ENCODE measurements around the gene RETSAT. TPM values are rescaled to one million over a fixed set of nuclear protein-coding genes. Genes with fewer than 3 reads are reported as not detected.
A peak's percentile ranks its signal among the peaks of the same experiment; 100 is the strongest.
"Not testable (repeated sequence)": the region's sequence is repeated elsewhere in the genome, so short reads cannot be mapped to it uniquely, and the experiment has no call there.

The RETSAT gene
- total RNA-seq, 1 experiment from 2014 or later = 39.6 TPM

DNA sequence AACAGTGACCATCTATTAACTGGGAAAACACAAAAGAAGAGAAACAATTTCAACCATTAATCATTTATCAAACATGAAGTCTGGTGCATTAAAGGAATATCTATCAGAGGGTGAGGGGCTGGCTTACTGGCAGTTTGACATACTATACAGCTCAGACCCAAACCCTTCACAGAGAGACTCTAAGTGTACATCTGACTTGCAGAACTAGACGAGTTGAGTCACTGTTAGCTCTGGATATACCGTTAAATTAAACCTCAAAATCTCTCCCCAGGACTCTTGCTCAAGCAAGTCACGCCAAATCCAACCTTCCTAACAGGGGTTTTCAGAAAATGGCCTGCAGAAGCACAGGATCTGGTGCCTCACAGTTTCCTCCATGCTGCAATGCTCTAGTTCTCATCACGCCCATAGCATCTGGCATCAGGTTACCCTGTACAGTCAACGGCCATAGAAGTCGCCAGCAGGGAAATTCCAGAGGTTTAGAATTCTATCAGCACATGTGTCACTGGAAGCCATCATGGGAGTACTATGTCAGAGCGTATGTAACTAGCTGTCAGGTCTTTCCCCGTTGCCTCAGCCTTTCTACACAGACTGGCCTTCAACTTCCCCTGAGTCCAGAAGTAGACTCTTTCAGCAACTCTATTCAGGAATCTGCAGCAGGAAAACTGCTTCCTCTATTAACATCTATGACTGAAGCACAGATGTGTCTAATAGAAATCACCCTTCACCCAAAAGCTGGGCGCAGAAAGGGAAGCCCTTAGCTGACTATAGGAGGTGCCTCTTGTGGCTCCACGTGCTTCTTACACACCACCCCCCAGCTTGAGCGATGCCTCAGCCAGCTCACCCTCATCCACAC lies 35.9 kb downstream of the RETSAT start:
- DNase-seq (ENCODE audit: low spot score) = no peak
- in situ Hi-C loops (cut with HindIII; ENCODE audit: low sequenced_read_pairs) = no loop called here

DNA sequence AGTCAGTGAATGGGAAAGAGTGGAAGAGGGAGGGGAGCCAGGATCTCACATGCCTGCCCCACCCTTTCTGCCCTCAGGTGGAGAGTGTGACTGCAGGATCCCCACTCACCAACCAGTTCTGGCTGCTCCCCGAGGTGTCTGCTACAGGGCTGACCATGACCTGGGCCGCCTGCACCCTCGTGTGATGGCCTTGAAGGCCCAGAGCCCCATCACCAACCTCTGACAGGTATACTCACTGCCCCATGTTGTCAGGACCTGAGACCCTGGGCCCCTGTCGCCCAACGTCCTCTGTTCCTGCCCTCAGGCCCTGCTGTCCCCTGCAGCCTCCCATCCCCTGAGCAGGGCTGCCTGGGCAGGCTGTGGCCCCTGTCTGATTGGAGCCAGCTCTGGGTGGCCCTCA lies 38.4 kb downstream of the RETSAT start:
- in situ Hi-C loops (cut with HindIII; ENCODE audit: low sequenced_read_pairs) = not testable (repeated sequence)

GRCh38 chr2:85314884-85315242 lies 39.5 kb downstream of the RETSAT start:
- DNase-seq (ENCODE audit: low spot score) = no peak
- in situ Hi-C loops (cut with HindIII; ENCODE audit: low sequenced_read_pairs) = no loop called here

More for the DNA sequence above, 38.4 kb downstream of the RETSAT start:
- DNase-seq (ENCODE audit: low spot score) = not testable (repeated sequence)

- in situ Hi-C loops (cut with HindIII; ENCODE audit: low sequenced_read_pairs) = no loop called here
- DNase-seq (ENCODE audit: low spot score) = no peak
These were observed 41.9 kb downstream of the RETSAT start for GRCh38 chr2:85312404-85312803.

DNA sequence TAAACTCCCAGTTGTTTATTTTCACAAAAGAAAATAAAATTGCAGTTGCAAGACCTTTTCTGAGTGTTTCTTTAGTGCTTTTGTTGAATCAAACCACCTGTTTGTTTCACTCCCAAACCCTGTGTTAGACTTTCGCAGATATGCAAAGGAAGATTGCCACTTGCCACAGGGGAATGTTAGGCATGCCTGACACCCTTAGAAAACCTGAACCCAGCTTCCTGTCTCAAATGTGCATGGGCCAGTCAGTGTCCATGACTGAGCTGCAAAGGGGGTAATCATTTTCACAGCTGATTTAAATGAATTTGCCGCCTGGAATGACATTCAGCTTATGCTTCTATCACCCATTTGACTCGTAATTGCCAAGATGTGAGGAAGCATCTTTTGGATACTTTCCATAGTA lies 44.0 kb downstream of the RETSAT start:
- DNase-seq (ENCODE audit: low spot score) = peak; percentile 37
- in situ Hi-C loops (cut with HindIII; ENCODE audit: low sequenced_read_pairs) = no loop called here

GRCh38 chr2:85309699-85310321 lies 44.5 kb downstream of the RETSAT start:
- peak; percentile 49 for DNase-seq (ENCODE audit: low spot score)
- in situ Hi-C loops (cut with HindIII; ENCODE audit: low sequenced_read_pairs) = no loop called here

DNA sequence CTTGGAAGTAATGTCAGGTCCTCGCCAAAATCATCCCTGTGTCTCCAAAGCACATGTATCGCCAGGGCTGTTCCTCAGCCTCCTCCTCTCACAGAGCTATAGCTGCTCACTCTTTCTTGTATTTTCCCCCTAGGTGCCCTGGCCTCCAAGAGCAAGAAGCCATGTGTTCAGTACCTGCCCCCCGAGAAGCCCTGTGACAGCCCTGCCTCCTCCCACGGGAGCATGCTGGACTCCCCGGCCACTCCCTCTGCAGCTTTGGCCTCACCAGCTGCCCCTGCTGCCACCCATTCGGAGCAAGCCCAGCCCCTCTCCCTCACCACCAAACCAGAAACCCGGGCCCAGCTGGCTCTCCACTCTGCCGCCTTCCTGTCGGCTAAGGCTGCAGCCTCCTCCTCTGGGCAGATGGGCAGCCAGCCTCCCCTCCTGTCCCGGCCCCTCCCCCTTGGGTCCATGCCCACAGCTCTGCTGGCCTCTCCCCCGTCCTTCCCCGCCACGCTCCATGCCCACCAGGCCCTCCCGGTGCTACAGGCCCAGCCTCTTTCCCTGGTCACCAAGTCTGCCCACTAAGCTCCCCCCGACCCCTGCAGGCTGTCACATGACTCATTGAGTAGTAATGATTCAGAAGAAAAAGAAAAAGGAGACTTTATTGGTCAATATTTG lies 45.3 kb downstream of the RETSAT start:
- in situ Hi-C loops (cut with HindIII; ENCODE audit: low sequenced_read_pairs) = no loop called here
- peak; percentile 63 for DNase-seq (ENCODE audit: low spot score)

- no peak for DNase-seq (ENCODE audit: low spot score)
- in situ Hi-C loops (cut with HindIII; ENCODE audit: low sequenced_read_pairs) = no loop called here
These were observed 46.1 kb downstream of the RETSAT start for GRCh38 chr2:85308201-85308600.

DNA sequence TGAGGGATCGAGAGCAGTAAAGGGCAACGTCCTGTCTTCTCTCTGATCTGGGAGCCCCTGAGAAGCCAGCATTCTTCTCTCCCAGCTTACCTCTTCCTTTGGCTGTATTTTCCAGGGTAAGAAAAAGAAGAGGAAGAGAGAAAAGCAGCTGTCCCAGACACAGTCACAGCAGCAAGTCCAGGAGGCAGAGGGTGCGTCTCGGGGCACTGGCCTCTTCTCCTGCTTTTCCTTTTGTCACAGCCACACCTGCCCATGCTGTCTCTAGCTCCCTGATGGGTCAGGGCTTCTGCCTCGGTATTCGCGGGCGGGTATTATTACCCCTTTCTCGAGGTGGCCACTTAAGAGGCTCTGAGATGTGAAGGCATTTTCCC lies 46.8 kb downstream of the RETSAT start:
- in situ Hi-C loops (cut with HindIII; ENCODE audit: low sequenced_read_pairs) = no loop called here
- no peak for DNase-seq (ENCODE audit: low spot score)

- in situ Hi-C loops (cut with HindIII; ENCODE audit: low sequenced_read_pairs) = no loop called here
These were observed 50.4 kb downstream of the RETSAT start for GRCh38 chr2:85303780-85304531.

GRCh38 chr2:85302121-85302520 lies 52.2 kb downstream of the RETSAT start:
- in situ Hi-C loops (cut with HindIII; ENCODE audit: low sequenced_read_pairs) = no loop called here
- DNase-seq (ENCODE audit: low spot score) = no peak

More at GRCh38 chr2:85303780-85304531, 50.4 kb downstream of the RETSAT start:
- peak; percentile 62 for DNase-seq (ENCODE audit: low spot score)

Other genes with a start within 250 kb of the RETSAT start
- 0.37 and 0.44 TPM in 2 replicates for gene TCF7L1, start 221.1 kb downstream of the RETSAT start, total RNA-seq (2014; rRNA removed; shearing (Covaris generic))
- 14.1 and 16.9 TPM in 2 replicates for gene TGOLN2, start 26.5 kb downstream of the RETSAT start, total RNA-seq (2014; rRNA removed; shearing (Covaris generic))
- 11.0 and 11.2 TPM in 2 replicates for gene ELMOD3, start 241 bp upstream of the RETSAT start, total RNA-seq (2014; rRNA removed; shearing (Covaris generic))
- gene CAPG, start 55.8 kb upstream of the RETSAT start, total RNA-seq (2014; rRNA removed; shearing (Covaris generic)) = 1.0 and 5.3 TPM in 2 replicates
- not detected in 2 replicates for gene SH2D6, start 64.2 kb upstream of the RETSAT start, total RNA-seq (2014; rRNA removed; shearing (Covaris generic))
- gene MAT2A, start 184.6 kb upstream of the RETSAT start, total RNA-seq (2014; rRNA removed; shearing (Covaris generic)) = 68.1 and 85.2 TPM in 2 replicates
- 27.0 and 28.4 TPM in 2 replicates for gene GGCX, start 207.0 kb upstream of the RETSAT start, total RNA-seq (2014; rRNA removed; shearing (Covaris generic))
- gene VAMP8, start 223.1 kb upstream of the RETSAT start, total RNA-seq (2014; rRNA removed; shearing (Covaris generic)) = 69.9 and 73.2 TPM in 2 replicates
- gene VAMP5, start 229.9 kb upstream of the RETSAT start, total RNA-seq (2014; rRNA removed; shearing (Covaris generic)) = 0.85 and 1.9 TPM in 2 replicates
- 130 and 155 TPM in 2 replicates for gene RNF181, start 241.2 kb upstream of the RETSAT start, total RNA-seq (2014; rRNA removed; shearing (Covaris generic))
- gene TMEM150A, start 248.2 kb upstream of the RETSAT start, total RNA-seq (2014; rRNA removed; shearing (Covaris generic)) = 20.3 and 20.7 TPM in 2 replicates